ENCODE measurements around the gene BRD8.

Gene BRD8

DNA sequence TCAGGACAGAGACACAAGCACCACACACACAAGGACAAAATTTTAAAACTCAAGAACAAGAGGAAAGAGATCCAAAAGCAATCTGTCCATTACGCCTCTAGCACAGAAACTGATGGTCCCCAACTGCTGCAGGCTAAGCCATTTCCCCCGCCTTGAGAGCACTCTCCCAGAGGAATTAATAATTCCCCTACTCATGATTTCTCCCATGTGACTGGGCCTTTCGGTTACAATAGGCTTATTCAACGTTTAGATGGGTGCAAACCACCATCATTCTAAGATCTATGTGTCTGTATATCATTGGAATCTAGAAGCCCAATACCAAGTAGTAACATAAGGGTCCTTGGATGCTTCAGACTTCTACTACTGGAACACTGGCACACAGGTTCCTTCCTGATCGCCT lies 18.8 kb downstream of the BRD8 start:
- TF ChIP-seq FOXM1 (IDR thresholded peaks at IDR 0.05; ENCODE audit: borderline replicate concordance, low read depth), result no peak
- no peak for TF ChIP-seq NFIC (IDR thresholded peaks at IDR 0.05)
- no peak for TF ChIP-seq TCF12 (IDR thresholded peaks at IDR 0.05; ENCODE audit: low read depth)
- TF ChIP-seq, protein P1, sequence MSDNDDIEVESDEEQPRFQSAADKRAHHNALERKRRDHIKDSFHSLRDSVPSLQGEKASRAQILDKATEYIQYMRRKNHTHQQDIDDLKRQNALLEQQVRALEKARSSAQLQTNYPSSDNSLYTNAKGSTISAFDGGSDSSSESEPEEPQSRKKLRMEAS (IDR thresholded peaks at IDR 0.05), result no peak
- no peak for TF ChIP-seq EP300 (IDR thresholded peaks at IDR 0.05; ENCODE audit: borderline replicate concordance)
- no peak for TF ChIP-seq CREB1 (IDR thresholded peaks at IDR 0.05; ENCODE audit: low read depth)
- TF ChIP-seq REST (IDR thresholded peaks at IDR 0.05; ENCODE audit: low read depth), result no peak
- no peak for TF ChIP-seq YY1 (IDR thresholded peaks at IDR 0.05; ENCODE audit: low read depth)

DNA sequence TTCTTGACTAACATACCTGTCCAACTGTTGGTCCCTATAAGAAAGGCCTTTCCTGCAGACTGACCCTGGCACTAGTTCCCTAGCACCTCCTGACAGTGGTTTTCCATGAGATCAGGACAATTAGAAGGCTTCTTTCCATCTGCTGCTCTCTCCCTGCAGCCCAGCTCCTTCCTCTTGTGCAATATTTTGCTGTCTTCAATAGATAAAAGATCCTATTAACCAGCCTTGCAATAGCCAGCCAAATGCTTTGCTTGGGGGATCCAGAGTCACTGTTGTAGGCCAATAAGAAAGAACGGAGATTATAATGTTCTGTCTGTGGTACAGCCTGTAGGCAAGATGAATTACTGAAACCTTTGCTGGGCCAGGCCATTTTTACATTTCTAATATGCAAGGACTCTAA lies 20.8 kb downstream of the BRD8 start:
- TF ChIP-seq FOXM1 (IDR thresholded peaks at IDR 0.05; ENCODE audit: borderline replicate concordance, low read depth) (no peak), TEAD4 (IDR thresholded peaks at IDR 0.05) (no peak), ZBTB7A (IDR thresholded peaks at IDR 0.05; ENCODE audit: low read depth) (no peak), TAF1 (IDR thresholded peaks at IDR 0.05; ENCODE audit: low read depth) (no peak), CREB1 (IDR thresholded peaks at IDR 0.05; ENCODE audit: low read depth) (no peak), TCF12 (IDR thresholded peaks at IDR 0.05; ENCODE audit: low read depth) (no peak), NFIC (IDR thresholded peaks at IDR 0.05) (no peak), CEBPB (IDR thresholded peaks at IDR 0.05) (no peak), YY1 (IDR thresholded peaks at IDR 0.05; ENCODE audit: low read depth) (no peak), EP300 (IDR thresholded peaks at IDR 0.05; ENCODE audit: borderline replicate concordance) (no peak), REST (IDR thresholded peaks at IDR 0.05; ENCODE audit: low read depth) (no peak), EGR1 (IDR thresholded peaks at IDR 0.05) (no peak), RAD21 (IDR thresholded peaks at IDR 0.05; ENCODE audit: low read depth) (no peak), USF1 (IDR thresholded peaks at IDR 0.05) (no peak)
- TF ChIP-seq, protein P1 (IDR thresholded peaks at IDR 0.05), result no peak

DNA sequence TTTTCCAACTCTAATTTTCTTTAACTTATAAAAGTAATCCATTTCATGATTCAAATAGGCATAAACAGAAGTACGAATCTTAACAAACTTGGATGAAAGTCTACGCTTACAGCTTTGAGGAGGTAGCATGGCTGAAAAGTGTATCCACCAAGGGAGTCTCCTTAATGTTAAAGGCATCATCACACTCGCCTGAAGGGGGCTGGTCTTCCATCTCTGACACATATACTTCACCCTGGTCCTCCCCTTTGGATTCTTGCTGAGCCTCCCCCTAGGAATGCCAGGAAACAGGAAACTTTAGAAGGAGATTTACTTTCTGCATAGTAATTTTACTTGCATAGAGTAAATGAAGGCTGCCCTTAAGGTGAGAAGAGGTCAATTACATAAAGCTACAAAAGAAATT lies 28.9 kb downstream of the BRD8 start:
- TF ChIP-seq NFIC (IDR thresholded peaks at IDR 0.05) (no peak), FOXM1 (IDR thresholded peaks at IDR 0.05; ENCODE audit: borderline replicate concordance, low read depth) (no peak), TCF12 (IDR thresholded peaks at IDR 0.05; ENCODE audit: low read depth) (no peak), REST (IDR thresholded peaks at IDR 0.05; ENCODE audit: low read depth) (no peak), EGR1 (IDR thresholded peaks at IDR 0.05) (no peak), TEAD4 (IDR thresholded peaks at IDR 0.05) (no peak), TAF1 (IDR thresholded peaks at IDR 0.05; ENCODE audit: low read depth) (no peak), EP300 (IDR thresholded peaks at IDR 0.05; ENCODE audit: borderline replicate concordance) (no peak), ZBTB7A (IDR thresholded peaks at IDR 0.05; ENCODE audit: low read depth) (no peak), USF1 (IDR thresholded peaks at IDR 0.05) (no peak), RAD21 (IDR thresholded peaks at IDR 0.05; ENCODE audit: low read depth) (no peak), YY1 (IDR thresholded peaks at IDR 0.05; ENCODE audit: low read depth) (no peak), CEBPB (IDR thresholded peaks at IDR 0.05) (no peak), CREB1 (IDR thresholded peaks at IDR 0.05; ENCODE audit: low read depth) (no peak)
- TF ChIP-seq, protein P1 (IDR thresholded peaks at IDR 0.05), result no peak

- TF ChIP-seq USF1 (IDR thresholded peaks at IDR 0.05), result no peak
- TF ChIP-seq, protein P1 (IDR thresholded peaks at IDR 0.05), result no peak
- TF ChIP-seq TCF12 (IDR thresholded peaks at IDR 0.05; ENCODE audit: low read depth), result no peak
- TF ChIP-seq CEBPB (IDR thresholded peaks at IDR 0.05), result no peak
- no peak for TF ChIP-seq CREB1 (IDR thresholded peaks at IDR 0.05; ENCODE audit: low read depth)
- TF ChIP-seq TAF1 (IDR thresholded peaks at IDR 0.05; ENCODE audit: low read depth), result no peak
- TF ChIP-seq REST (IDR thresholded peaks at IDR 0.05; ENCODE audit: low read depth), result no peak
- no peak for TF ChIP-seq ZBTB7A (IDR thresholded peaks at IDR 0.05; ENCODE audit: low read depth)
- TF ChIP-seq EGR1 (IDR thresholded peaks at IDR 0.05), result no peak
- no peak for TF ChIP-seq YY1 (IDR thresholded peaks at IDR 0.05; ENCODE audit: low read depth)
- no peak for TF ChIP-seq RAD21 (IDR thresholded peaks at IDR 0.05; ENCODE audit: low read depth)
- TF ChIP-seq FOXM1 (IDR thresholded peaks at IDR 0.05; ENCODE audit: borderline replicate concordance, low read depth), result no peak
- no peak for TF ChIP-seq TEAD4 (IDR thresholded peaks at IDR 0.05)
- no peak for TF ChIP-seq NFIC (IDR thresholded peaks at IDR 0.05)
- TF ChIP-seq EP300 (IDR thresholded peaks at IDR 0.05; ENCODE audit: borderline replicate concordance), result no peak
These were observed 29.6 kb downstream of the BRD8 start for GRCh38 chr5:138148811-138149210.

Measured in Ishikawa (cell line).